Muscle layer of duodenum (tissue), 2 donors: Measurements from ENCODE around the gene CDKN2B-AS1.

Source experiments
- H3K27ac ChIP-seq: one replicate; pipeline ENCODE4 v1.7.0; 2013; ENCODE audit warnings: mild to moderate bottlenecking, low read length
- H3K27me3 ChIP-seq: one replicate; pipeline ENCODE4 v1.7.0; 2013; ENCODE audit warnings: low read depth, mild to moderate bottlenecking, control low read depth, low read length
- H3K36me3 ChIP-seq, 2 donors: one replicate each; pipeline ENCODE4 v1.7.0; 2013; ENCODE audit warnings: low read length in 2 of 2, control low read depth in 1 of 2, mild to moderate bottlenecking in 1 of 2; ENCODE audit not compliant: insufficient read depth in 2 of 2, control insufficient read depth in 1 of 2
- H3K4me1 ChIP-seq, 2 donors: one replicate each; pipeline ENCODE4 v1.7.0; 2013; ENCODE audit warnings: low read length in 2 of 2, mild to moderate bottlenecking in 2 of 2, control low read depth in 1 of 2, moderate library complexity in 1 of 2; ENCODE audit not compliant: insufficient read depth in 2 of 2, control insufficient read depth in 1 of 2
- H3K4me3 ChIP-seq, 2 donors: one replicate each; pipeline ENCODE4 v1.7.0; 2013; ENCODE audit warnings: low read length in 2 of 2, low read depth in 1 of 2, mild to moderate bottlenecking in 1 of 2
- H3K9me3 ChIP-seq, 2 donors: one replicate each; pipeline ENCODE4 v1.7.0; 2013; ENCODE audit warnings: low read length in 2 of 2, control low read depth in 1 of 2, mild to moderate bottlenecking in 1 of 2; ENCODE audit not compliant: control insufficient read depth in 1 of 2
- donor health status: healthy.

Gene CDKN2B-AS1

GRCh38 chr9:22068369-22068768 lies 73.8 kb downstream of the CDKN2B-AS1 start:
- no peak overlapping the region for H3K4me3 ChIP-seq
- H3K9me3 ChIP-seq, result no peaks in the 10 kb centered on the region
- no peak overlapping the region for H3K27ac ChIP-seq
- no peaks in the 10 kb centered on the region for H3K27me3 ChIP-seq
- H3K4me1 ChIP-seq, result no peaks in the 10 kb centered on the region
- no peaks in the 10 kb centered on the region for H3K36me3 ChIP-seq

GRCh38 chr9:22073349-22073748 lies 78.8 kb downstream of the CDKN2B-AS1 start:
- H3K36me3 ChIP-seq, result no peaks in the 10 kb centered on the region
- no peaks in the 10 kb centered on the region for H3K9me3 ChIP-seq
- H3K27ac ChIP-seq, result no peak overlapping the region

GRCh38 chr9:22078081-22078480 lies 83.5 kb downstream of the CDKN2B-AS1 start:
- Histone ChIP-seq H3K4me1 (no peaks in the 10 kb centered on the region), H3K27me3 (no peaks in the 10 kb centered on the region), H3K36me3 (no peaks in the 10 kb centered on the region), H3K4me3 (no peak overlapping the region), H3K9me3 (no peaks in the 10 kb centered on the region), H3K27ac (no peak overlapping the region)

More at GRCh38 chr9:22073349-22073748, 78.8 kb downstream of the CDKN2B-AS1 start:
- no peak overlapping the region for H3K4me3 ChIP-seq
- no peaks in the 10 kb centered on the region for H3K4me1 ChIP-seq
- no peaks in the 10 kb centered on the region for H3K27me3 ChIP-seq

- Histone ChIP-seq H3K27me3 (no peaks in the 10 kb centered on the region), H3K27ac (no peak overlapping the region), H3K9me3 (no peaks in the 10 kb centered on the region), H3K4me3 (no peak overlapping the region), H3K36me3 (no peaks in the 10 kb centered on the region), H3K4me1 (peaks cover 0 to 4% of the 10 kb centered on the region in 2 donors)
These were observed 85.3 kb downstream of the CDKN2B-AS1 start for GRCh38 chr9:22079873-22080341.

GRCh38 chr9:22084336-22085035 lies 89.9 kb downstream of the CDKN2B-AS1 start:
- no peak overlapping the region for H3K4me3 ChIP-seq
- no peaks in the 10 kb centered on the region for H3K9me3 ChIP-seq
- no peaks in the 10 kb centered on the region for H3K36me3 ChIP-seq
- H3K4me1 ChIP-seq, result peaks cover 0 to 4% of the 10 kb centered on the region in 2 donors
- no peak overlapping the region for H3K27ac ChIP-seq
- no peaks in the 10 kb centered on the region for H3K27me3 ChIP-seq

- Histone ChIP-seq H3K4me1 (peaks cover 0 to 4% of the 10 kb centered on the region in 2 donors), H3K9me3 (no peaks in the 10 kb centered on the region), H3K27ac (no peak overlapping the region), H3K27me3 (no peaks in the 10 kb centered on the region), H3K36me3 (no peaks in the 10 kb centered on the region), H3K4me3 (no peak overlapping the region)
These were observed 93.6 kb downstream of the CDKN2B-AS1 start for GRCh38 chr9:22088053-22088716.

- Histone ChIP-seq H3K4me3 (no peak overlapping the region), H3K27ac (no peak overlapping the region), H3K36me3 (no peaks in the 10 kb centered on the region), H3K9me3 (no peaks in the 10 kb centered on the region), H3K4me1 (peaks cover 0 to 4% of the 10 kb centered on the region in 2 donors), H3K27me3 (no peaks in the 10 kb centered on the region)
These were observed 94.1 kb downstream of the CDKN2B-AS1 start for GRCh38 chr9:22088717-22089061.

- Histone ChIP-seq H3K27me3 (no peaks in the 10 kb centered on the region), H3K9me3 (no peaks in the 10 kb centered on the region), H3K4me1 (no peaks in the 10 kb centered on the region), H3K36me3 (no peaks in the 10 kb centered on the region), H3K27ac (no peak overlapping the region), H3K4me3 (no peak overlapping the region)
These were observed 103.1 kb downstream of the CDKN2B-AS1 start for GRCh38 chr9:22097707-22098106.

- Histone ChIP-seq H3K9me3 (no peaks in the 10 kb centered on the region), H3K4me3 (no peak overlapping the region), H3K27me3 (no peaks in the 10 kb centered on the region), H3K36me3 (no peaks in the 10 kb centered on the region), H3K4me1 (no peaks in the 10 kb centered on the region), H3K27ac (no peak overlapping the region)
These were observed 104.2 kb downstream of the CDKN2B-AS1 start for GRCh38 chr9:22098643-22099332.

- Histone ChIP-seq H3K27me3 (no peaks in the 10 kb centered on the region), H3K4me1 (peaks cover 0 to 4% of the 10 kb centered on the region in 2 donors), H3K9me3 (no peaks in the 10 kb centered on the region), H3K4me3 (no peak overlapping the region), H3K36me3 (no peaks in the 10 kb centered on the region), H3K27ac (no peak overlapping the region)
These were observed 106.0 kb downstream of the CDKN2B-AS1 start for GRCh38 chr9:22100626-22101025.
